Heart right ventricle (tissue), 16 donors: Measurements from ENCODE around the gene HOXD8. TPM values are rescaled to one million over a fixed set of nuclear protein-coding genes. Genes with fewer than 3 reads are reported as not detected.

Experiments used
- ATAC-seq, 8 donors: fragments of 200-7000 bp; cut with Tn5 transposase; one replicate each; pipeline ENCODE4 v1.9.1; 2020; ENCODE audit warnings: mild to moderate bottlenecking in 8 of 8, moderate library complexity in 8 of 8, moderate number of reproducible peaks in 1 of 8
- DNase-seq, 2 donors: peaks; one replicate each; pipeline ENCODE4 v3.0.0-alpha.2; 2020
- H3K27ac ChIP-seq, 10 donors: fragments of 200-600 bp; sonication (generic) in 2 of 10; one replicate each; pipeline versions ENCODE4 v1.5.0 to v1.8.0; 2020 to 2022; ENCODE audit warnings: mild to moderate bottlenecking in 3 of 10
- H3K27me3 ChIP-seq, 7 donors: fragments of 200-600 bp; one replicate each; pipeline ENCODE4 v1.8.0; 2021 to 2022; ENCODE audit warnings: mild to moderate bottlenecking in 2 of 7
- H3K36me3 ChIP-seq, 9 donors: fragments of 200-600 bp; sonication (generic) in 1 of 9; one replicate each; pipeline versions ENCODE4 v1.5.0 to v1.8.0; 2020 to 2022; ENCODE audit warnings: mild to moderate bottlenecking in 2 of 9
- H3K4me1 ChIP-seq, 9 donors: fragments of 200-600 bp; sonication (generic) in 1 of 9; one replicate each; pipeline versions ENCODE4 v1.5.0 to v1.8.0; 2020 to 2022; ENCODE audit warnings: mild to moderate bottlenecking in 4 of 9
- H3K4me3 ChIP-seq, 10 donors: fragments of 200-600 bp; sonication (generic) in 2 of 10; one replicate each; pipeline versions ENCODE4 v1.5.0 to v1.8.0; 2020 to 2022; ENCODE audit warnings: mild to moderate bottlenecking in 7 of 10, moderate library complexity in 2 of 10
- H3K9me3 ChIP-seq, 11 donors: fragments of 200-600 bp in 10 of 11; sonication (generic) in 2 of 11; one replicate each; pipeline versions ENCODE4 v1.5.0 to v1.8.0; 2013 to 2022; ENCODE audit warnings: mild to moderate bottlenecking in 2 of 11, control low read depth in 1 of 11, moderate library complexity in 1 of 11
- CTCF ChIP-seq, 9 donors: fragments of 200-600 bp; sonication (generic) in 2 of 9; IDR thresholded peaks; one replicate each; pipeline versions ENCODE4 v1.5.0 to v1.8.0; 2021 to 2022; ENCODE audit warnings: antibody characterized with exemption in 9 of 9, mild to moderate bottlenecking in 5 of 9, moderate library complexity in 1 of 9
- WGBS, 2 donors: extraction: QIAGEN DNeasy Blood & Tissue Kit; methylation state at CpG; one replicate each; pipeline ENCODE4 v1.1.7; 2013; ENCODE audit warnings: inconsistent platforms in 1 of 2; 5-methylcytosine and 5-hydroxymethylcytosine counted together
- intact Hi-C, 10 donors: fragments of 100-400 bp; cut with DNase I; formaldehyde crosslinking; loops; one replicate each; pipeline versions ENCODE4 v1.11.1 to v1.14.2; 2022
- polyA plus RNA-seq, 2 donors: library from polyadenylated mRNA; stranded (reverse); fragments of 200-250 nt; gene quantifications; one replicate each; pipeline ENCODE4 v1.2.3, GENCODE V29; 2013
- total RNA-seq, 10 donors: library from RNA; stranded (reverse); fragmentation: NEBNext Ultra II Directional in 3 of 10; extraction: Animal tissue kit (Norgen Biotek cat#: 25700) in 3 of 10; gene quantifications; one replicate each; pipeline versions ENCODE4 v1.2.1 to v1.2.4, GENCODE V29; 2021 to 2023
- donor health status: Arrhythmogenic right ventricular cardiomyopathy.
- donor health status: ischemic (EF 13 %, LVEDD 7.1; RV severe dilation, severe dysfunction).
- donor health status: healthy with polysubstance abuse.
- donor health status: DM: no; HTN: yes; CAD: no.
- donor health status: DM: no; HTN: no; CAD: no.
- donor health status: ischemic (EF 25% LVEDD 6.9; RV normal size, moderate dysfunction).
- donor health status: ischemic (EF 25% LVEDD 5.7; RV mildly dilated, moderate dysfunction).
- donor health status: healthy.
- donor health status: DM: yes; HTN: yes; CAD: no.
- donor health status: Ischemic cardiomyopathy.
- donor health status: ischemic (EF 35%, LVEDD 5.7; RV mildly dilated, moderate dysfunction).
- donor health status: nonischemic (EF 11% LVEDD 7.7; RV severe dilation, severe dysfunction).
- donor health status: DM: yes; HTN: yes; CAD: no.
- donor health status: PGD.
- donor health status: ischemic (EF 29% LVEDD 5.4; RV normal size, mild dysfunction).
- donor health status: nonischemic (EF 23%, LVEDD 6.1; RV moderate dilation, normal function).

The HOXD8 gene
- total and polyA plus RNA-seq, 12 donors, result 0.26 to 1.5 (median 0.42) TPM; not detected in 2

- 1 to 3% methylated on average over 42 to 56 of the region's 56 CpGs for WGBS, 2 donors
- Histone ChIP-seq H3K9me3 (no peaks in the 10 kb centered on the region), H3K27ac (no peak overlapping the region), H3K36me3 (no peaks in the 10 kb centered on the region), H3K4me1 (peaks cover 0 to 36% (median 22%) of the 10 kb centered on the region in 9 donors), H3K27me3 (peaks cover 68 to 99% (median 98%) of the 10 kb centered on the region in 7 donors), H3K4me3 (peak overlapping the region in 2 of 10 donors; percentile 3 to 17)
- ATAC-seq (no peak), DNase-seq (no peak)
- TF ChIP-seq CTCF (IDR thresholded peaks at IDR 0.05), result no peak
- intact Hi-C loops, result no loop called here
Observed at GRCh38 chr2:176104316-176105077, 25.0 kb upstream of the HOXD8 start.

- Histone ChIP-seq H3K9me3 (no peaks in the 10 kb centered on the region), H3K27me3 (peaks cover 68 to 99% (median 98%) of the 10 kb centered on the region in 7 donors), H3K4me1 (peaks cover 0 to 36% (median 22%) of the 10 kb centered on the region in 9 donors), H3K36me3 (no peaks in the 10 kb centered on the region), H3K4me3 (peak overlapping the region in 1 of 10 donors; percentile 17), H3K27ac (no peak overlapping the region)
- DNase-seq, result no peak
- no peak for TF ChIP-seq CTCF (IDR thresholded peaks at IDR 0.05)
- intact Hi-C loops, result no loop called here
- ATAC-seq, result peak in 1 of 8 donors; percentile 27
- 4 to 8% methylated on average over 25 of the region's 25 CpGs for WGBS, 2 donors
Observed at GRCh38 chr2:176105078-176105729, 24.3 kb upstream of the HOXD8 start.

- Histone ChIP-seq H3K9me3 (no peaks in the 10 kb centered on the region), H3K27me3 (peaks cover 66 to 99% (median 98%) of the 10 kb centered on the region in 7 donors), H3K27ac (no peak overlapping the region), H3K4me1 (peaks cover 0 to 36% (median 22%) of the 10 kb centered on the region in 9 donors), H3K4me3 (no peak overlapping the region), H3K36me3 (no peaks in the 10 kb centered on the region)
- intact Hi-C loops, result no loop called here
- no peak for DNase-seq
- TF ChIP-seq CTCF (IDR thresholded peaks at IDR 0.05), result no peak
- WGBS, 2 donors, result 4 to 10% methylated on average over 25 of the region's 25 CpGs
- ATAC-seq, result peak in 1 of 8 donors; percentile 28
Observed at GRCh38 chr2:176105730-176106580, 23.6 kb upstream of the HOXD8 start.
